Activated T-helper 9 cell treated with anti-CD3 and anti-CD28 coated beads, Interleukin-2, amount 50 U/mL, for 16 hours (primary cell): ENCODE measurements around the gene PARP8.

Source experiments
- DNase-seq: peaks from one replicate; pipeline ENCODE4 v3.0.0-alpha.2; 2020; ENCODE audit warnings: low read depth

The PARP8 gene

GRCh38 chr5:50853151-50853550 lies 186.7 kb downstream of the PARP8 start:
- DNase-seq = no peak

- no peak for DNase-seq
Measured at GRCh38 chr5:50854082-50854481, 187.6 kb downstream of the PARP8 start.

GRCh38 chr5:50855001-50855400 lies 188.6 kb downstream of the PARP8 start:
- no peak for DNase-seq

- no peak for DNase-seq
Measured at GRCh38 chr5:50856401-50857119, 190.1 kb downstream of the PARP8 start.

- no peak for DNase-seq
Measured at GRCh38 chr5:50863534-50864170, 197.2 kb downstream of the PARP8 start.

GRCh38 chr5:50864466-50864865 lies 198.0 kb downstream of the PARP8 start:
- no peak for DNase-seq

GRCh38 chr5:50866415-50866814 lies 200.0 kb downstream of the PARP8 start:
- no peak for DNase-seq

- DNase-seq = no peak
Measured at GRCh38 chr5:50867140-50867539, 200.7 kb downstream of the PARP8 start.

GRCh38 chr5:50873595-50874277 lies 207.3 kb downstream of the PARP8 start:
- DNase-seq = no peak

GRCh38 chr5:50874306-50875001 lies 208.0 kb downstream of the PARP8 start:
- no peak for DNase-seq

GRCh38 chr5:50875002-50875344 lies 208.5 kb downstream of the PARP8 start:
- no peak for DNase-seq

- no peak for DNase-seq
Measured at GRCh38 chr5:50878470-50878869, 212.0 kb downstream of the PARP8 start.

- no peak for DNase-seq
Measured at GRCh38 chr5:50881407-50881806, 215.0 kb downstream of the PARP8 start.

- no peak for DNase-seq
Measured at GRCh38 chr5:50886657-50887345, 220.4 kb downstream of the PARP8 start.

GRCh38 chr5:50887889-50888633 lies 221.6 kb downstream of the PARP8 start:
- DNase-seq = no peak

- no peak for DNase-seq
Measured at GRCh38 chr5:50888751-50889150, 222.3 kb downstream of the PARP8 start.

GRCh38 chr5:50889790-50890189 lies 223.4 kb downstream of the PARP8 start:
- DNase-seq = no peak
